HG03196 (cell line): ENCODE measurements around the gene LCLAT1.
"Not testable (repeated sequence)": the region's sequence is repeated elsewhere in the genome, so short reads cannot be mapped to it uniquely, and the experiment has no call there.

Experiments used
- ATAC-seq: cut with Tn5 transposase; IDR thresholded peaks from one replicate; pipeline ENCODE4 v1.9.1; 2021; ENCODE audit not compliant: unreplicated experiment

Gene LCLAT1

GRCh38 chr2:30513649-30514048 is 66.6 kb downstream of the LCLAT1 start:
- ATAC-seq, result not testable (repeated sequence)

DNA sequence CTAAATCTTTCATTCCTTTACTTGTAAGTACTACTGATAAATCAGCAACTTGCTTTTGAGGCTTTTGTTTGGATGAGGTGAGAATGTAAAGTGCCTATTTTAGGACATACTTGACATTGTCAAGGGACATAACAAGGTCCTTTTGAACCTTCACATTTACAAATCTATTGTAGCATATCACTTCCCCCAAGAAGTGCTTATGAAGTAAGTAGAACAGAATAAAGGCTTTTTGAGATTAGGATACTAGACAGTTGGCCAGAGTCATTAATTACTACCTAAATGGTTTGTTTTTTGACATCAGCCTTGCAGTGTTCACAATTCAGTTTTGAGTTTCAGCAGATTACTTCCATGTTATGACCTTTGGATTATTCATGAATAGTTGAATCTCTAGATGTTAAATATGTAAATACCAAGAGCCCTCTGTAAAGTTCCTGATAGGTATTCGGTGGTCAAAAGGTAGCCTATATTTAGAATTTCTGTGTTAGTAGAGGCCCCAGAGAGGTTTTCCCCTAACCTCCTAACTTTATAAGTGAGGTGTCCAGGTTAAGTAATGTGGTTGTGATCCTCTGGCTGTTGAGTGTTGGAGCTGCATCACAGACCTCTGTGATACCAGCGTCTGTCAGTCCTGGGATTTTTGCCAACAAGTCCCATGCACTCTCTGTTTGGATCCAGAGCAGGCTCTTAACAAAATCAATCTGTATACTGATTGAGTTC is 67.2 kb downstream of the LCLAT1 start:
- ATAC-seq, result no peak

DNA sequence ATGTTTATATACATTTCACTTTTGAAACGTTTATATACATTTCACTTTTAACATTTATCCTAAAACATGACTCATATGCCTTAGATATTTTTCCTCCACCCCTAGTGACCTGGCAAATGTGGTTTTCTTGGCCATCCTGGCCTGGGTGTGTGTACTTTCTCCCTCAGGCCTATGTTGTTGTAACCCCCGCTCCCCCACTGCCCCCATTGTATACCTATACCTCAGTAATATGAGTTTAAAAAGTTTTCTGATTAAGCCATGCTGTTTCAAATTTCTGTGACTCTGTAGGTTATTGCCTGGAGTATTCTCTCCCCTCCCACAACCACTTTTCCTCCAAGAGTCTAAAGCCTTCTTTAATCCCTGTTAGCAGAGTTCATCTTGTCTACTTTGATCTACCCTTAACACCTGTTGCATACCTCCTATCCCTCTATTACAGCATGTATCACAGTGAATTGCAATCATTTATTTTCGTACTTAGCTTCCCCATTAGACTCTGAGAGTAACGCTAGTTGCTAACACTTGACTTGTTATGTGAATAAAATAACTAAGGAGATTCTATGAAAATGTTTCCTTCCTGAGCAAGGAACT is 67.9 kb downstream of the LCLAT1 start:
- no peak for ATAC-seq

- no peak for ATAC-seq
Measured at GRCh38 chr2:30516166-30516565, 69.1 kb downstream of the LCLAT1 start.

DNA sequence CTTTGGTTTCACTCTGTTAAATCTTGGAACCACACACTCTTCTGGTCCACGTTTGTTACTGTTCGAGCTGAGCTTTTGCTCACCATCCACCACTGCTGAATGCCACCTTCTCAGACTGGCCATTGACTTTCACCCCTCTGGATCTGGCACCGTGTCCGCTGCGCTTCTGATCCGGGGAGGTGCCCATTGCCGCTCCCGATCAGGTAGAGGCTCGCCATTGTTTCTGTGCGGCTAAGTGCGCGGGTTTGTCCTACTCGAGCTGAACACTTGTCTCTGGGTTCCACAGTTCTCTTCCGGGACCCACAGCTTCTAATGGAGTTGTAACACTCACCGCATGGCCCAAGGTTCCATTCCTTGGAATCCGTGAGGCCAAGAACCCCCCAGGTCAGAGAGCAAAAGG is 72.8 kb downstream of the LCLAT1 start:
- no peak for ATAC-seq

GRCh38 chr2:30522421-30522820 is 75.4 kb downstream of the LCLAT1 start:
- no peak for ATAC-seq

DNA sequence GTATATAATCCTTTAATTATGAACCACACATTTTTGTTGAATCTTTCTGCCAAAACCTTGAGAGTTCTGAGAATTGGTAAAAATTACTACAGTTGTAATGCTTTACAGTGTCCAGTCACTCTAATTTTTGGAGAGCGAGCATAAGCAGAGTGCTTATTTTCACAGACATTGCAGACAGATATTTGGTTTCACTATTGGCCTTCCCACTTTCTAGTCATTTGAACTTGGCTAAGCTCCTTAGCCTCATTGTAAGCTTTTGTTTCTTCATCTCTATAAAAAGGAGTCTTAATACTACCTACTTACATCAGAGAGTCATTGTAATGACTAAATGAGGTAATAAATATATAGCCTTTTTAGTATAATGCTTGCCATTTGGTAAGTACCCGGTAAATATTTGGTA is 80.4 kb downstream of the LCLAT1 start:
- no peak for ATAC-seq

GRCh38 chr2:30527859-30528258 is 80.8 kb downstream of the LCLAT1 start:
- no peak for ATAC-seq

DNA sequence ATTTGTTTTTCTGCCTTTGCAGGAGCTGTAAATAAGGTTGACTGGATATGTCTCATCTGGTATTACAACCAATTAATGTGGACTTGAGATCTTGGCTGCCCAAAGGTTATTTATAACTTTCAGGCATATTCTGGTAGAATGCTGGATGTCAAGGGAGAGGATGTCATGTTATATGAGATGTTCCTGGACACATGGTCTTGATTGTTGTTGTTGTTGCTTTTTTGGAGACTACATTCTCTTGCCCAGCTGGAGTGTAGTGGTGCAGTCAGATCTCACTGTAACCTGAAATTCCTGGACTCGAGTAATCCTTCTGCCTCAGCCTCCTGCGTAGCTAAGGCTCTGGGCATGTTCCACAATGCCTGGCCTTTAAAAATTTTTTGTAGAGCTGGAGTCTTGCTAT is 83.3 kb downstream of the LCLAT1 start:
- ATAC-seq, result no peak

DNA sequence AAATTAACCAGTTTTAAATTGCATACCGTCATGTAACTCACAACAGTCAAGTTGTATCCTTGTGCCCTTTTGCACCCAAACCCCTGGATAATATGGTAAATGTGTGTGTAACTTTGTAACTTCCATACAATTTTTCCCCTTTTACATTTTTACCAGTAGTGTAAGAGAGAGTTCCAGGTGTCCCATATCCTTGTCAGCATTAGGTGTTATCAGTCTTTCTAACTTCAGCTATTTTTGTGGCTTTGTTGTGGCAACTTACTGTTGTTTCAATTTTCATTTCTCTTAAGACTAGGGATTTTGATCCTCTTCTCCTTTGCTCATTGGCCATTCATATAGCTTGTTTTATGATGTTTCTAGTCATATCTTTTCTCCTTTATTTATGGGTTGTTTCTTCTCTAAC is 94.6 kb downstream of the LCLAT1 start:
- no peak for ATAC-seq

DNA sequence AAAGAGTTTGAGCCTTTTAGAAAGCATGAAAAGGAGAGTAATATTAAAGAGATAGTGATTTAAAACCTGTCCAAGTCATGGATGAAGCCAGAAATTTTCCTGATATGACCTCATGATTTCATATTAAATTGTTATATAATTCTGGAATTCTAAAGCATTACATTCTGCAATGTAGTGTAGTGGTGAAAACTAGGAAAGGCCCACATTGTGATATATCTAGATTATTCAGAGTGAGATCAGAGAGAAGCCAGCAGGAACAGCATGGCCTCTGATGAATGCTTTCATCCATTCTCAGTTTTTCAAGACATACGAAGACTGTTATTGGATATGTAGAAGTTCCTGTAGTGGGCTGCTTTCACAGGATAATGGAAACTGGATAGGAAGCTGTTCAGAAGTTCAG is 98.8 kb downstream of the LCLAT1 start:
- ATAC-seq, result no peak

DNA sequence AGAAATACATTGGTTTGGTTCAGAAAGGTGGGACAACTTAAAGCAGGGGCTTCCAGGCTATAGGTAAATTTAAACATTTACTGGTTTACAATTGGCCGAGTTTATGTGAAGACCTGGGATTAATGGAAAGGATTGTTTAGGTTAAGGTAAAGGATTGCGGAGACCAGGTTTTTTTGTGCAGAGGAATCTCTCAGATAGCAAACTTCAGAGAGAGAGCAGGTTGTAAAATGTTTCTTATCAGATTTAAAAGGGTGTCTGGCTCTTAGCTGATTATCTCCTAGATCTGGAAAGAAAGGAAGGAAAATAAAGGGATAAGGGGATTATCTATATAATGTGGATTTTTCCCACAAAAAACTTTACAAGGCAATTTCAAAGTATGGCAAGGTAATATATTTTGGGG is 101.3 kb downstream of the LCLAT1 start:
- ATAC-seq, result no peak

GRCh38 chr2:30549096-30549495 is 102.0 kb downstream of the LCLAT1 start:
- ATAC-seq, result no peak

DNA sequence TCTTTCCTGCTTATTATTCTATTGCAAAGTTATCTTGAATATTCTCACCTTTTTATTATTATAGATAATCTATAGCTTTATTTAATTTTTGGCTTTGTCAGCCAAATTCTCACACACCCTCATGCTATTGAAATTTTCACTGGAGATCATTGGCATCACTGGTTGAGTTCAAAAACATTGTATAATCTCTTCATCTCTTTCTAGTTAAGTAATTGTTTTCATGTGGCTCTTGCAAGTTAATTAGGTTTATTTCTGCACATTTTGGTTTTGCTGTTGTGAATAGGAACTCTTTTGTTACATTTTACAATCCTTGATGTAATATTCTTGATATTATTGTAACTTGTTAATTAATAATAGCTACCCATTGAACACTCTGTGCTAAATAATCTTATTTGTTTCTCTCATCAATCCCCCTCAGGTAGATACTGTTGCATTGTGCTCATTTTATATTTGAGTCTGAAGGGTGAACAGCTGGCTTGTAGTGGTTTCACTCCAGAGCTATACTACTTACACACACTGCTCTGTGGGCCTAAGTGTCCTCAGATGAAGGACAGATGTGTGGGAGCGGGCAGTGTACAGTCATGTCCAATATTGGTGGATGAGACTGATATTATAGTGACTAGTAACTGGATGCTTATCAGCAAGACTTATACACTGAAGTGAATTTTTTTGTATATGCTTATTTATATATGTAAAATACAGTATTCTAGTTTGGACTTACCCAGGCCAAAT is 112.7 kb downstream of the LCLAT1 start:
- no peak for ATAC-seq

DNA sequence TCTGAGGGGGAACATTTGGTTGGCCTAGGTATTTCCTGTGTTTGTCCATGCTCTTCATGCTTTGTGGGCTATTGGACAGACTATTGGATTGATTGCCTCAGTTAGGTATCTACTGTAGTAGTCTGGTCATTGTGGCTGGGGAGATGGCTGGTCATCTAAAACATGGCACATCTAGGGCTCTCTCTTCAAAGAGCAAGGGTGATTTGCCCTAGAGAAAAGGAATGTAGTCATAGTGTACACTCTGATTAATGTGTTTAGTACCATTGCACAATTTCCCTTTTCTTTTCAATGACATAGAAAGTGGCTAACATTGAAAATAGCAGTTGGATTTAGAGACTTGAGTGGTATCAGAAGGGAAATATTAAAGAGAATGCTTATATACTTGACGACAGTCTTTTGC is 114.3 kb downstream of the LCLAT1 start:
- ATAC-seq, result no peak

- ATAC-seq, result no peak
Measured at GRCh38 chr2:30565851-30566358, 118.9 kb downstream of the LCLAT1 start.

GRCh38 chr2:30566631-30567030 is 119.6 kb downstream of the LCLAT1 start:
- no peak for ATAC-seq

DNA sequence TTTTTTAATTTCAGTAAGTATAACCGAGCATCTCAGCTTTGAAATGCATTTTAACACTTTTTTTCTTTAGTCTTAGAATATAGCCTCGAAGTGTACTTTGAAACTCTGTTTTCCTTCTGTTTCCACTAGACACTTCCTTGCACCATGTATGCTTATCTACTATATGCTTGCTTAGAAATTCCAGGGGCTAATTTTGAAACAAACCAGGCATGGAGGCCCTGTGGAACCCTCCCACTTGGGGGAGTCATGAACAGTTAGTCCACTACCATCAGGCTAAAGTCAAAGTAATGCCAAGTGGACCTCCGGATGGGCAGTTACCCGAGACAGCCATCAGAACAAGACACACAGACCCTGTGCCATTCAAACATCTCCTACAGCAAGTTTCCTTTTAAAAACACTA is 120.3 kb downstream of the LCLAT1 start:
- no peak for ATAC-seq

- ATAC-seq, result no peak
Measured at GRCh38 chr2:30569946-30570345, 122.9 kb downstream of the LCLAT1 start.

- no peak for ATAC-seq
Measured at GRCh38 chr2:30577151-30577550, 130.1 kb downstream of the LCLAT1 start.

DNA sequence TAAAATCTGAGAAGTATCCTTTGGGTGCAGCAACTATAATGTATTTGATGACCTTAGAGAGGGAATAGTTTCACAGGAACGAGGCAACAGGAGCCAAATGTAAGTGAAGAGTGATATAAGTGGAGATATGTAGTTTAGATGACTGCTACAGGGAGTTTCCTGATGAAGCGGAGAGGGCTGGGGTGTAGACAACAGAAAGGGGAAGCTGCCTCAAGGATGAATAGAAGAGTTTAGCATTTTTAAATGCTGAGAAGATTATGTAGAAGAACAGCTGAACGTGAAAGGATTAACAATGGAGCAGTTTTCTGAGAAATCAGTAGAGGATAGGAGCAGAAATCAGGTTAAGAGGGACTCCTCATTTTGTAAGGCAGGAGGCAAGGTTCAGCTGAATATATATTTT is 133.3 kb downstream of the LCLAT1 start:
- ATAC-seq, result no peak

GRCh38 chr2:30582521-30582920 is 135.5 kb downstream of the LCLAT1 start:
- no peak for ATAC-seq
